HG03196 (cell line): ENCODE data around the gene CLDN8.

Experiments used
- ATAC-seq: cut with Tn5 transposase; IDR thresholded peaks from one replicate; pipeline ENCODE4 v1.9.1; 2021; ENCODE audit not compliant: unreplicated experiment

CLDN8 gene

DNA sequence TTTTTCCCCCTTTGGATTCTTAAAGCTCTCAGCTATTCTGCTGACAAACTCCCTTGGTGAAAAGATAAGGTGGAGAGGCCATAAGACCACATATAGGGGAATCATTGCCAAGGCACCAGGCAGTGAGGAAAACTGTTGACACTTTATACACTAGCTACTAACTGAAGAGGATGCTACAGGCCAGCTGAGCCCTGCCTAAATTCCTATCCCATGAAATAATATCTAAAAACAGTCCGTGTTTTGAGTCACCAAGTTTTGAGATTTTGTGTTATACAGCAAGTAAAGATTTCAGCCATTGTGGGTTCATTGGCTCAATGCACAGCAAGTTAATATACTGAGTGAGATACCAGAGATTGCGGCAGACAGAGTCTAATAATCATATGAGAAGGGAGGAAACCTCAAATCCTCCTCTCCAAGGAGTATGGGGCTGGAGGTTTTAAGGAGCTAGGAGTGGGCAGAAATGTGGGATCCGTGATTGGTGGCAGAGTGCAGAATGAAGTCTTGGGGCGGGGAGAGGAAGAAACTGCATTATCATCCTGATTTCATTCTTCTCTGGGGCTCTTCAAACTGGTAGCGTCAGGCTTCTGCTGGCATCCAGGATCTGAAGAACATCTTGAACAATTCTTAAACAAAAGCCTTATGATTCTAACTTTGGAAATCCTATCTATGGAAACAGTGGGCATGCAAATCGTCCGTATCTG is 9.2 kb downstream of the CLDN8 start:
- no peak for ATAC-seq

DNA sequence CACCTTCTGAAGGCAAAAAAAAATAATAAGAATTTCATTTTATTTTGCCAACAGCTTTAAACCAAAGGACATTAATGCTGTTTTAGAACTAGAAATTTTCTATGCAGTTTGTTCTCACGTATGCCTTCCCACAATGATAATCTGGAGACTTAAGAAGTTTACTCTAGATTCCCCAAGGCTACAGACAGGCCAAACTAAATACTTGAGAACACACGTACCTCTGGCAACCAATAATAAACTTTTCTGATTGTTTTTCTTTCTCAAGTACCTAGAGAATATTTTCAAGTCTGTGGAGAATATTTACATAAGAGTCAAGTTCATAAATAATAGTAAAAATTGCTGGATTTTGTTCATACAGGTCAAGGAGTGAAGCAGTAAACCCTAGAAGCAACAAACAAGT is 15.9 kb downstream of the CLDN8 start:
- no peak for ATAC-seq

DNA sequence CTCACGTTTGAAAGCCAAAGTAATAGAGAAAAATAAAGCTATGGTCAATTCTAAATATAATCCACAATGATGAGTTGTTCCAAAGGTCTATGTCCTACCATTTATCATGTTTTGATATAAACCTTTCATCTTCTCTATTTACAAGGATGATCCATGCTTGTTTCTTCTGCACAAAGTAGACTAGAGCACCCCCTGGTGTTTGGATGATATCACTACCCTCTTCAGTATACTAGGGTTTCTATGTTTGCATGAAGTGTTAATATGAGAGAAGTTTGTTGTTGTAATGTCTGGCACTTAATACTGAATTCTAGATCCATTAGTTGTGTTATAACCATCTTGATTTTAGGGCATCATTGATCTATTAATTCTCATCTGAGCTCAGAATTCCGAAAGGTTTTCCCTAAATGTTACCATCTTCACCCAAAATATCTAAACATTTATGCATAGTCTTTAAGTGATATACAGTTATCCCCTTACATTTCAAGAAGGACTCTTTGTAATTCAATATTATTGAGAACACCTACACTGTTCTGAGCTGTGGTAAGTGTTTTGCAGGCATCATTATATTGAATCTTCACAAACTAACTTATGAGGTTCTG is 21.1 kb downstream of the CLDN8 start:
- no peak for ATAC-seq

GRCh38 chr21:30193201-30193600 is 22.7 kb downstream of the CLDN8 start:
- ATAC-seq = no peak

DNA sequence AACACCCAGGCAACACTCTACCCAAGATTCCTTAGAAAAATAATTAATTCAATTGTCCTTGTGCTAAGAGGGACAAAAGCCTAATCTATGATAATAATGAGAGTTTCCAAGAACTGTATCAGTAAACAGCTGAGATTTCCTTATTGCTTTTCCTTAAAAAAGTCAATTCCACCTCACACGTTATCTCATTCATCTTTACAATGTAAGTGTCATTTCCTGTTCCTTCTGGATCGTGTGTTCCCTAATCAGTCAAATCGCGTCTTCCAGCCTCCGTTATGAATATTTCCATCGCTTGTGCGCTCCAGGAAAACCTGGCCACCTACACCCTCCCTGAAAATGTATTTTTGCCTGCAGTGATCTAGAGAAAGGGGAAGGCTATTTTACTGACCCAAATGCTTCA is 25.3 kb downstream of the CLDN8 start:
- ATAC-seq = no peak

DNA sequence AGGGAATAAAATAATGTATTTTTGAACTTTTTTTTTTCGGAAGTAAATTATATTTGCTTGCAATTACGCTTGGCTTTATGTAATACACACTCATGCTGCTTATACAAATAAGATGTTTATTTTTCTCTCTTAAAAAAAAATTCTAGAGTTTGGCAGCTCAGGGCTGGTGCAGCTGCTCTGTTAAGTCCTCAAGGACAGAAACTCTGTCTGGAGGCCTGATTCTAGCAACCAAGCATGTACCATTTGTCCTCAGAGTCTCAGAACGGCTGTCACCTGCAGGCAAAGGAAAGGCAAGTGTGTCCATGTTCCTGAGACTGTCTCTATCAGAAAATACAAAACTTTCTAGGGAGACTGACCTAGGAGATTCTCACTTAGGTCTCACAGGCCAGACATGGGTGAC is 26.1 kb downstream of the CLDN8 start:
- no peak for ATAC-seq

DNA sequence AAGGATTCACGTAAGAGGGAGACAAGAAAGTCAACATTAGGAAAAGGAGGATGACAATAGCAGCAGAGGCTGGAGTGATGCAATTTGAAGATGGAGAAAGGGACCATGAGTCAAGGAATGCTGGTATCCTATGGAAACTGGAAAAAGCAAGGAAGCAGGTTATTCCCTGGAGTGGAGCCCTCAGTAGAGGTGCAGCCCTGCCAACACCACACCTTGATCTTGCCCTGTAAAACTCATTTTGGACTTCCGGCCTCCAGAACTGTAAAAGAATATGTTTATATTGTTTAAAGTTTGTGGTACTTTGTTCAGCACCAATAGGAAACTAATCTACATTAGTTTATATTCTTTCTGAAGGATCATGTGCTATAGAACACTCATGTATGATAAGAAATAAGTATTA is 29.7 kb downstream of the CLDN8 start:
- no peak for ATAC-seq

GRCh38 chr21:30168086-30168485 is 47.8 kb downstream of the CLDN8 start:
- ATAC-seq = no peak

- no peak for ATAC-seq
Measured at GRCh38 chr21:30166705-30167104, 49.2 kb downstream of the CLDN8 start, which contains the start of gene CLDN17. TSS of gene CLDN17 (minus strand) at chr21:30166805. CDS start at chr21:30166617, 188 bp downstream.

- ATAC-seq = no peak
Measured at GRCh38 chr21:30166171-30166570, 49.7 kb downstream of the CLDN8 start.

GRCh38 chr21:30164796-30165195 is 51.1 kb downstream of the CLDN8 start:
- ATAC-seq = no peak
